IPS-18a (cell line): ENCODE results near the gene SDF4.
"Not testable (repeated sequence)": the region's sequence is repeated elsewhere in the genome, so short reads cannot be mapped to it uniquely, and the experiment has no call there.

Experiments
- H3K27ac ChIP-seq: one replicate; pipeline ENCODE4 v1.5.1; 2013; ENCODE audit warnings: low read length
- H3K27me3 ChIP-seq: one replicate; pipeline ENCODE4 v1.6.1; 2013; ENCODE audit warnings: mild to moderate bottlenecking, low read length; ENCODE audit not compliant: control insufficient read depth, insufficient read depth
- H3K36me3 ChIP-seq: one replicate; pipeline ENCODE4 v1.6.1; 2013; ENCODE audit warnings: low read depth, low read length; ENCODE audit not compliant: control insufficient read depth
- H3K4me1 ChIP-seq: one replicate; pipeline ENCODE4 v1.6.1; 2013; ENCODE audit warnings: low read depth, low read length; ENCODE audit not compliant: control insufficient read depth
- H3K4me3 ChIP-seq: one replicate; pipeline ENCODE4 v1.5.1; 2013; ENCODE audit warnings: low read length
- H3K9ac ChIP-seq: one replicate; pipeline ENCODE4 v1.6.1; 2013; ENCODE audit warnings: mild to moderate bottlenecking, low read length, moderate library complexity
- H3K9me3 ChIP-seq: one replicate; pipeline ENCODE4 v1.6.1; 2013; ENCODE audit warnings: low read depth, low read length; ENCODE audit not compliant: control insufficient read depth

Gene SDF4

DNA sequence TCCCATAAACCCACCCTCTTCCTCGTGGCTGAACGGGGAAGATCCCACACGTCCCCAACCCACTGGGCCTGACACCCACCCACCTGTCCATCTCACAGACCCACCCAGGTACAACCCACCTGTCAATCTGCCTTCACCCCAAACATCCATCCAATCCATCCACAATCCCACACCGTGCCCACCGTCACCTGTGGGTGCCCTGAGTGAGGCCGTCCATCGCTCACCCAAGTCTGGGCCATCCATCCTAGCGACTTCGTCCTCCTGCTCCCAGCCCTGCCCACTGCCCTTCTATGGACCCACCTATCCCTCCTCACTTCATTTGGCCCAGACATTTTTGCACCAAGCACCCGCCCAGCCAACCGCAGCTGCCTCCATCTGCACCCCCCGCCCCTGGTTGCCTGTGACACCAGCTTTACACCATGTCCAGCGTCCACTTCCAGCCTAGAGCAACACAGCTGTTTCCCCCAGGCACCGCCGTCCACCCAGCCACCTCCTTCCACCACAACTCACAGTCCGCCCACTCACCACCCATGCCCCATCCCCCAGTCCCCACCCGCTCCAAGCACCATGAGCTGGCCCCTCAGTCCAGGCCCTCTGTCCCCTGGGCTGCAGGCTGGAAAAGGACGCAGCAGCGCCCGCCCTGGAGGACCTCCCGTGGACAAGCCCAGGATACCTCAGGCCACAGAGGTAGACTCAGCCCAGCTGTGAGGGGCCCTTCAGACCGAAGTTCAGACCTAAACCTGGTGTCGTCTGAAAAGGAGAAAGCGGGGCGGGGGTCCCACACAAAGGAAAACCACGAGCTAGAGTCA lies 50.5 kb downstream of the SDF4 start:
- H3K4me1 ChIP-seq = peaks cover 7% of the 10 kb centered on the region
- no peaks in the 10 kb centered on the region for H3K36me3 ChIP-seq
- H3K27me3 ChIP-seq = peaks cover 8% of the 10 kb centered on the region
- no peak overlapping the region for H3K27ac ChIP-seq
- H3K4me3 ChIP-seq = no peak overlapping the region
- no peaks in the 10 kb centered on the region for H3K9me3 ChIP-seq
- no peak overlapping the region for H3K9ac ChIP-seq

DNA sequence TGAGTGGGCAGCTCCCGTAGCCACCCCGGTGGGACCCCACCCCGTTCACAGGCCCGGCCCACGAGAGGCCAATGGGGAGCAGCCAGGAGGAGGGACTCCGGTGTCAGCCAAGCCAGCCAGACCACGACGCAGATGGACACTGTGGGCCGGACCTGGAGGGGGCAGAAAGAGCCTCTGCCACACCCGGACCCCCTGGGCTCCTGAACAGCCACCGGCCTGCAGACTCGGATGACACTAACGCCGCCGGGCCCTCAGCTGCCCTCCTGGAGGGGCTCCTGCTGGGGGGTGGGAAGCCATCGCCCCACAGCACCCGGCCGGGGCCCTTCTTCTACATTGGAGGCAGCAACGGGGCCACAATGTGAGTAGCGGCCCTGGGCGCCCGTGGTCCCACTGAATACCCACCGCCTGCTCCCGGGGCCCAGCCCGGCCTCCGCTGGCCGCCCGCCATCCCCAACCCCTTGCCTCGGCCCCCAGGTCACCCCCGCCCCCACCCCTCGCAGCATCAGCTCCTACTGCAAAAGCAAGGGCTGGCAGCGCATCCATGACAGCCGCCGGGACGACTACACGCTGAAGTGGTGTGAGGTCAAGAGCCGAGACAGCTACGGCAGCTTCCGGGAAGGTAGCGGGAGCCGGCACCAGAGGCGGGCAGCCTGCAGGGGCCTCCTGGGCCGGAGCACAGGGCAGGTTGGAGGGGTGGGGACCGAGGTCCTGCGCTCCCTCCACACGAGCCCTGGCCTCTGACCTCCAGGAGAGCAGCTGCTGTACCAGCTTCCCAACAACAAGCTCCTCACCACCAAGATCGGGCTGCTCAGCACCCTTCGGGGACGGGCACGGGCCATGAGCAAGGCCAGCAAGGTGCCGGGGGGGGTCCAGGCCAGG lies 51.6 kb downstream of the SDF4 start:
- Histone ChIP-seq H3K9ac (no peak overlapping the region), H3K4me3 (no peak overlapping the region), H3K27me3 (peaks cover 19% of the 10 kb centered on the region)

DNA sequence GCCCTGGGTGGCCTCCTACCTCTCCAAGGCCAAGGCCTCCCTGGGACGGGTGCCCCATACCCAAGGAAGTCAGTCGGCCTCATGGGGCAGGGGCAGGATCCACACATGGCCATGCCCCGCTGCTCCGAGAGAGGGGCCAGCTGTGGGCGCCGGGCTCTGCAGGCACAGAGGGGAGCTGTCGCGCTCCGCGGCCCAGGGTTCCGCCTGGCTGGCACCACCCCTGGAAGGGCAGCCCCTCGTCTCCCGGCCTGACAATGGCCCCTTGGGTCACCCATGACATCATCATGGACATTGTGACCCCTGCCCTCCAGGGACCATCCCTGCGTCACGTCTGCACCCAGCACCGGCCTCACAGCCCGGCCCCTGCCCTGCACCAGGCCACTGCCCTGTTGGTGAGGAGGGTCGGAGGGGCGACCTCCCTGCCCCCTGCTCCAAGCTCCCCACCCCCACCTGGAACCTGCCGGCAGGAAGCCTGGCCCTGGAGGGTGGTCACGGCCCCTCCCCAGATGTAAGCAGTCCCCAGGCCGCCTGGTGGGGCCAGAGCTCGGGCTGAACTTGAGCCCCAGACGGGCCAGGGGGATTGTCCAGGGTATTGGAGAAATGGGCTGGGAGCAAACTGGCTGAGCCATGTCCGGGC lies 52.3 kb downstream of the SDF4 start:
- H3K9ac ChIP-seq = no peak overlapping the region

More for the DNA sequence above, 51.6 kb downstream of the SDF4 start:
- peaks cover 7% of the 10 kb centered on the region for H3K4me1 ChIP-seq
- no peaks in the 10 kb centered on the region for H3K9me3 ChIP-seq
- no peak overlapping the region for H3K27ac ChIP-seq
- no peaks in the 10 kb centered on the region for H3K36me3 ChIP-seq

DNA sequence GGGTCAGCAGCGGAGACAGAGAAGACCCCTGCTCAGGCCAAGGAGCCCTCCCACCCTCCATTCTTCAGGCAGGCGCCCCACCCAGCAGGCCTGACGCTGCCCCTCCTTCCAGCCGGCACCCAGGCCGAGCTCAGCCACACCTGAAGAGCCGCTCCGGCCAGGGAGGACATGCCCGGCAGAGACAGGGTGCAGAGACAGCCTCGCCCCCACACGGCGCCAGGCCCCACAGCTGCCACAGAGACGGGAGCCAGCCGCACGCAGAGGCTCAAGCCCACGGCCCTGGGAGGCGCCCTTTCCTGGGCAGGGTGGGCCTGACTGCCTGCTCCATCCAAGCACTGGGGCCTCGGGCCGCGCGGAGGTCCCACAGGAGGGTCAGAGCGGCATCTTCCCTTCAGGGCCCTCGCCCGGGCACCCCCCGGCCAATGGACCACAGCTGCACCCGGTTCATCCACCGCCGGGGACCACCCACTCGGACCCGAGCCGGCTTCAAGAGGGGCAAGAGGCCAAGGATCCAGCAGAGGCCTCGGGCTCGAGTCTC lies 52.9 kb downstream of the SDF4 start:
- Histone ChIP-seq H3K27me3 (peaks cover 29% of the 10 kb centered on the region), H3K4me3 (no peak overlapping the region), H3K9ac (no peak overlapping the region), H3K27ac (no peak overlapping the region), H3K4me1 (peaks cover 7% of the 10 kb centered on the region), H3K9me3 (no peaks in the 10 kb centered on the region), H3K36me3 (no peaks in the 10 kb centered on the region)

More for the DNA sequence above, 52.3 kb downstream of the SDF4 start:
- Histone ChIP-seq H3K4me3 (no peak overlapping the region), H3K27ac (no peak overlapping the region), H3K9me3 (no peaks in the 10 kb centered on the region), H3K4me1 (peaks cover 7% of the 10 kb centered on the region), H3K27me3 (peaks cover 24% of the 10 kb centered on the region), H3K36me3 (no peaks in the 10 kb centered on the region)

DNA sequence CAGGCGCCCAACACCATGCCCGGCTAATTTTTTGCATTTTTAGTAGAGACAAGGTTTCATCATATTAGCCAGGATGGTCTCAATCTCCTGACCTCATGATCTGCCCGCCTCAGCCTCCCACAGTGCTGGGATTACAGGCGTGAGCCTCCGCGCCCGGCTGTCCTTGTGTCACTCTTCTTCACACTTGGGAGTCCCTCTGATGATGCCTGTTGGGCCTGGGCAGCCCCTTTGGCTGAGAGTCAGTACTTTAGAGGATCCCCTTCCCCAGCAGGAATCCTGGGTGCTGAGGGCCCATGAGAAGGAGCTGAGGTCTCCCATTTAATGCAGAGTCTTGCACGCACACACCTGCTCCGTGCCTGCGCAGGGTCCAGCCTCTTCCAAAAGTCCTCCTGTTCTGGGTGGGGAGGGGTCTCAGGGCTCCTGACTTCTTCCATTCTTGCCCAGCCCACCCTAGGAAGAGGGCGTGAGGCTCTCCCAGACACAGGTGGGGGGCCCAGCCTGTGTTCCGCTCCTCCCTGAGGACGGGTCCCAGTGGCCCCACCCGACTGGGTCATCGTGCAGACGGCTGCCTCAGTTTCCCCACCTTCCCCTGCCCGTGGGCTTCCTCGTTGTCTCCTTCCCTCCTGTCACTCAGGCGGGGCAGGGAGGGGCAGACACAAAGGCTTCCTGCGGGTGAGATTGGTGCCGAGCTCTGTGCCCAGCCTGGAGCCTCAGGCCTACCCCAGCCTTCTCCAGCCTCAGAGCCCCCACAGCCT lies 54.2 kb downstream of the SDF4 start:
- Histone ChIP-seq H3K4me1 (peaks cover 11% of the 10 kb centered on the region), H3K4me3 (no peak overlapping the region), H3K27me3 (peaks cover 29% of the 10 kb centered on the region), H3K9me3 (no peaks in the 10 kb centered on the region), H3K9ac (no peak overlapping the region), H3K36me3 (no peaks in the 10 kb centered on the region), H3K27ac (no peak overlapping the region)

DNA sequence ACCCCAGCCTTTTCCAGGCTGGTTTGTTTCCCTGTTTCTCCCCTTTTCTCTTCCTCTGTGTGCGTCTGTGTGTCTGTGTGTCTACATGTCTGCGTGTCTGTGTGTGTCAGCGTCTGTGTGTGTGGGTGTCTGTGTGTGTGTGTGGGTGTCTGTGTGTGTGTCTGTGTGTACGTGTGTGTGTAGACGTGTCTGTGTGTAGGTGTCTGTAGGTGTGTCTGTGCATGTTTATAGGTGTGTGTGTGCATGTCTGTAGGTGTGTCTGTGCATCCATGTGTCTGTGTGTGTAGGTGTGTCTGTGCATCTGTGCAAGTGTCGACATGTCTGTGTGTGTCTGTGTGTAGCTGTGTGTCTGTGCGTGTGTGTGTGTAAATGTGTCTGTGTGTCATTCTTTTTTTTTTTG lies 54.9 kb downstream of the SDF4 start:
- H3K4me1 ChIP-seq = peaks cover 11% of the 10 kb centered on the region
- no peak overlapping the region for H3K4me3 ChIP-seq
- H3K27me3 ChIP-seq = peaks cover 29% of the 10 kb centered on the region
- H3K27ac ChIP-seq = no peak overlapping the region
- no peak overlapping the region for H3K9ac ChIP-seq
- H3K9me3 ChIP-seq = no peaks in the 10 kb centered on the region
- no peaks in the 10 kb centered on the region for H3K36me3 ChIP-seq

DNA sequence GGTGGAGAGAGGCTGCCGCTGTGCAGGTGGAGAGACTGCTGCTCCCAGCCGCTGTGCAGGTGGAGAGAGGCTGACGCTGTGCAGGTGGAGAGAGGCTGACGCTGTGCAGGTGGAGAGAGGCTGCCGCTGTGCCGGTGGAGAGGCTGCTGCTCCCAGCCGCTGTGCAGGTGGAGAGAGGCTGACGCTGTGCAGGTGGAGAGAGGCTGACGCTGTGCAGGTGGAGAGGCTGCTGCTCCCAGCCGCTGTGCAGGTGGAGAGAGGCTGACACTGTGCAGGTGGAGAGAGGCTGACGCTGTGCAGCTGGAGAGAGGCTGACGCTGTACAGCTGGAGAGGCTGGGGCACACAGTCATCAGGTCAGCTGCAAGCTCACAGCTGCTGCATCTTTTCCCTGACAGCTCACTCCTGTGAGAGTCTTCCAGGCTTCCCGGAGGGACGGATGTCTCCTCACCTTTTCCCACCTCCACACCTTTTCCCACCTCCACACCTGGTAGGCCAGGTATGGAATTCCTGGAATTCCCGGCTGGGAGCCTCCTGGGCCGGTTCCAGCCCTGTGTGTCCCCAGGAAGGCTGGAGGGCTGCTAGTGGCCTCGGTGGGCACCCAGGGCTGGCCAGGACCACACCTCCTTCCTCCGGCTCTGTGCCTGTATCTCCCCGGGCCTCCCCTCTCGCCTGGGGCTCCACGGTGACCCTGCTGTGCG lies 55.6 kb downstream of the SDF4 start:
- H3K36me3 ChIP-seq, H3K27ac ChIP-seq, H3K9me3 ChIP-seq, H3K4me3 ChIP-seq, H3K9ac ChIP-seq: not testable (repeated sequence)
- H3K27me3 ChIP-seq = peaks cover 29% of the 10 kb centered on the region
- H3K4me1 ChIP-seq = peaks cover 11% of the 10 kb centered on the region

DNA sequence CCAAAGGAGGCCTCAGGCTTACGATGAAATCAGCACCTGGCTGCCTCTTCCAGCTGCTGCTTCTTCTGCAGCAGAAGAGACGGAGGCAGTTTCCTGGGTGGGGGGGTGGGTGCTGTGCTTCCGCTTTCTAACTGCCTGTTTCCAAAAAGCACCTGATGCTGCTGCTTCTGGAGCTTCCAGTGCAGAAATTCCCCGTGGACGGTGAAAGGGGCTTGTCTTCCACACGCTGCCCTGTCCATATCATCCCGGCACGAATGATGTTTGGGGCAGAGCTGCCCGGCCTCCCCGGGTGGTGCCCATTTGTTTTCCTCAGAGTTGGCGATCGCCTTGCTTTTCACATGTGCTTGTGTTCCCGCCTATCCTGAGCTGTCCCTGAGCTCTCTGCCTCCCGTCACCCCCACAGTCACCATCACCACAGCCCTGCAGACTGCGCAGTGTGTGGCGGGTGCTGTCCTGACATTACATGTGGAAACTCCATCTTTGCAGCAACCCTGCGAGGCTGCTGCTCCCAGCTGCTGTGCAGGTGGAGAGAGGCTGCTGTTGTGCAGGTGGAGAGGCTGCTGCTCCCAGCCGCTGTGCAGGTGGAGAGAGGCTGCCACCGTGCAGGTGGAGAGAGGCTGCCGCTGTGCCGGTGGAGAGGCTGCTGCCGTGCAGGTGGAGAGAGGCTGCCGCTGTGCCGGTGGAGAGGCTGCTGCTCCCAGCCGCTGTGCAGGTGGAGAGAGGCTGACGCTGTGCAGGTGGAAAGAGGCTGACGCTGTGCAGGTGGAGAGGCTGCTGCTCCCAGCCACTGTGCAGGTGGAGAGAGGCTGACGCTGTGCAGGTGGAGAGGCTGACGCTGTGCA lies 56.4 kb downstream of the SDF4 start:
- H3K27ac ChIP-seq = no peak overlapping the region
- no peak overlapping the region for H3K9ac ChIP-seq
- H3K4me3 ChIP-seq = no peak overlapping the region
- peaks cover 11% of the 10 kb centered on the region for H3K4me1 ChIP-seq
- H3K27me3 ChIP-seq = peaks cover 29% of the 10 kb centered on the region
- no peaks in the 10 kb centered on the region for H3K9me3 ChIP-seq
- H3K36me3 ChIP-seq = no peaks in the 10 kb centered on the region

DNA sequence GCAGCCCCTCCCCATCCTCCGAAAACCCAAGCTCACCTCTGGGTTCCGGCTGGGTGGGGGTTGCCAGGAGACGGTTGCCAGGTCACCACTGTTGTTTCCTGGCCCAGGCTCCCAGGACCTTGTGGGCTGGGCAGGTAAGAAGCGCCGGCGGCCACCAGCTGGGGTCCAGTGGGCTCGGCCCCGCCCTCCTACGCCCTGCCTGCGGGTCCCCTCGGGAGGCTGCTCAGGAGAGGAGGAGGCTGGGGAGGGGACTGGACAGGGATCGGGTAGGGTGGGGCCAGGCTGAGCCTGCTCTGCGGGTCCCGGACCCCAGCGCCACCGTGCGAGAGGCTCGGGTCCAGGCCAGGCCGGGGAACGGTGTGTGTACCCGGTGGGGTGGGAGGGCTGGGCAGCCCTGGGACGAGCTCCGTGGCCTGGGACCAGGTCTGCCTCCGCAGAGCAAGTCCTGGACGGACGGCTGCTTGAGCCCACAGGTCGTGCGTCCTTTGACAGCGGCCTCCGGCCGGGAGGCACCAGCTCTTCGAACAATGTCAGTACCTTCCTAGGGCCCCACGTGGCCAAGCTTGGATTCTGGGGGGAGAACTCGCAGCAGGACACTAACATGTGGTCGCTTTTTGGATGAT lies 57.9 kb downstream of the SDF4 start, which contains the start of gene TTLL10:
Gene TTLL10 (plus strand): TSS at position 88 of the 623 bp plus-strand sequence. CDS start 5,336 bp downstream, outside the sequence.
- peaks cover 16% of the 10 kb centered on the region for H3K4me1 ChIP-seq
- H3K9ac ChIP-seq = no peak within 1 kb of the TSS
- peaks cover 29% of the 10 kb centered on the region for H3K27me3 ChIP-seq
- H3K36me3 ChIP-seq = no peaks in the 10 kb centered on the region
- no peaks in the 10 kb centered on the region for H3K9me3 ChIP-seq
- H3K4me3 ChIP-seq = peak within 1 kb of the TSS; percentile 30
- H3K27ac ChIP-seq = no peak within 1 kb of the TSS
